Fibroblast of lung (primary cell): ENCODE data around the gene XXYLT1. TPM values are rescaled to one million over a fixed set of nuclear protein-coding genes. Genes with fewer than 3 reads are reported as not detected.
"Not testable (repeated sequence)": the region's sequence is repeated elsewhere in the genome, so short reads cannot be mapped to it uniquely, and the experiment has no call there.

Source experiments
- DNase-seq, 2 donors: peaks; one replicate each; pipeline versions ENCODE4 v3.0.0 to v3.0.0-alpha.2; 2010; ENCODE audit warnings: low read depth in 2 of 2
- H2AFZ ChIP-seq: 2 replicates; pipeline ENCODE4 v1.5.1; 2012; ENCODE audit warnings: low read length, control low read depth, inconsistent platforms
- H3K27ac ChIP-seq: 2 replicates; pipeline ENCODE4 v1.5.1; 2011; ENCODE audit warnings: low read length, control low read depth; ENCODE audit not compliant: insufficient read depth
- H3K27me3 ChIP-seq: 2 replicates; pipeline ENCODE4 v1.5.1; 2011; ENCODE audit warnings: mild to moderate bottlenecking, low read length; ENCODE audit not compliant: control insufficient read depth, insufficient read depth
- H3K36me3 ChIP-seq: 2 replicates; pipeline ENCODE4 v1.5.1; 2011; ENCODE audit warnings: low read length; ENCODE audit not compliant: control insufficient read depth, insufficient read depth
- H3K4me1 ChIP-seq: 2 replicates; pipeline ENCODE4 v1.5.1; 2011; ENCODE audit warnings: low read length; ENCODE audit not compliant: control insufficient read depth, insufficient read depth; ENCODE audit errors: extremely low read depth
- H3K4me2 ChIP-seq: 2 replicates; pipeline ENCODE4 v1.5.1; 2011; ENCODE audit warnings: low read length, control low read depth; ENCODE audit not compliant: insufficient read depth; ENCODE audit errors: extremely low read depth
- H3K4me3 ChIP-seq, 4 experiments: fragments of 200-600 bp in 1 of 4; sonication (generic) in 1 of 4; replicated peaks in 1 of 4; 2 replicates each; pipeline ENCODE4 v1.5.1; 2011 to 2016; ENCODE audit warnings: low read length in 4 of 4, low read depth in 3 of 4, mild to moderate bottlenecking in 3 of 4, control low read depth in 2 of 4, inconsistent platforms in 1 of 4, mixed read lengths in 1 of 4; ENCODE audit not compliant: insufficient read depth in 1 of 4; ENCODE audit errors: control extremely low read depth in 1 of 4
- H3K79me2 ChIP-seq: 2 replicates; pipeline ENCODE4 v1.5.1; 2012; ENCODE audit warnings: mild to moderate bottlenecking, low read length, inconsistent platforms; ENCODE audit not compliant: control insufficient read depth, insufficient read depth
- H3K9ac ChIP-seq: 2 replicates; pipeline ENCODE4 v1.5.1; 2011; ENCODE audit warnings: mild to moderate bottlenecking, low read length, control low read depth; ENCODE audit not compliant: insufficient read depth
- H3K9me3 ChIP-seq: 2 replicates; pipeline ENCODE4 v1.5.1; 2012; ENCODE audit warnings: low read depth, low read length; ENCODE audit not compliant: control insufficient read depth, insufficient read depth
- H4K20me1 ChIP-seq: 2 replicates; pipeline ENCODE4 v1.5.1; 2011; ENCODE audit warnings: low read length; ENCODE audit not compliant: control insufficient read depth, insufficient read depth; ENCODE audit errors: extremely low read depth
- CTCF ChIP-seq, 2 donors: IDR thresholded peaks in 1 of 2; conservative IDR thresholded peaks in 1 of 2; 1 replicate in 1 of 2; 2 replicates in 1 of 2; pipeline ENCODE4 v1.5.1; 2011 to 2012; ENCODE audit warnings: low read length in 2 of 2, control low read depth in 1 of 2, inconsistent platforms in 1 of 2, low read depth in 1 of 2, mild to moderate bottlenecking in 1 of 2
- EZH2 ChIP-seq: IDR thresholded peaks from 2 replicates; pipeline ENCODE4 v1.5.1; 2012; ENCODE audit warnings: low read length, control low read depth, mild to moderate bottlenecking; ENCODE audit errors: missing control alignments
- polyA plus RNA-seq, 2 donors: library from polyadenylated mRNA; depleted of rRNA in 1 of 2; stranded (reverse) in 1 of 2; unstranded in 1 of 2; fragments of >200 nt; gene quantifications; 2 replicates each; pipeline ENCODE4 v1.2.1, GENCODE V29; 2011 to 2012; ENCODE audit warnings: missing spikeins in 1 of 2
- total RNA-seq: library from RNA; depleted of rRNA; stranded (reverse); fragments of >200 nt; gene quantifications from 2 replicates; pipeline ENCODE4 v1.2.1, GENCODE V29; 2014

The XXYLT1 gene
- total and polyA plus RNA-seq, 2 donors (not counting 1 experiment from before 2014, with no cell fraction given) = 12.4 to 18.5 TPM

GRCh38 chr3:195189821-195190220 is 81.1 kb downstream of the XXYLT1 start:
- no peaks in the 10 kb centered on the region for H4K20me1 ChIP-seq
- H3K9me3 ChIP-seq = no peaks in the 10 kb centered on the region
- no peak overlapping the region for H3K4me2 ChIP-seq
- no peak for DNase-seq
- TF ChIP-seq CTCF (conservative IDR thresholded peaks at IDR 0.05 in 1 of 2, IDR thresholded peaks at IDR 0.05 in 1 of 2; ENCODE audit: low read depth in 1 of 2, low read length in 2 of 2) = no peak
- no peak for TF ChIP-seq EZH2
- H2AFZ ChIP-seq = no peak overlapping the region
- peaks cover 3% of the 10 kb centered on the region for H3K79me2 ChIP-seq
- H3K4me3 ChIP-seq = no peak overlapping the region
- no peaks in the 10 kb centered on the region for H3K36me3 ChIP-seq
- H3K27ac ChIP-seq = no peak overlapping the region
- no peaks in the 10 kb centered on the region for H3K27me3 ChIP-seq
- no peak overlapping the region for H3K9ac ChIP-seq
- peaks cover 13% of the 10 kb centered on the region for H3K4me1 ChIP-seq

GRCh38 chr3:195188426-195188927 is 82.5 kb downstream of the XXYLT1 start:
- Histone ChIP-seq H3K4me1 (peaks cover 13% of the 10 kb centered on the region), H3K9ac (no peak overlapping the region), H3K79me2 (peaks cover 3% of the 10 kb centered on the region), H4K20me1 (no peaks in the 10 kb centered on the region), H3K9me3 (no peaks in the 10 kb centered on the region), H2AFZ (no peak overlapping the region), H3K27ac (peak overlapping the region; percentile 88), H3K4me3 (no peak overlapping the region), H3K27me3 (no peaks in the 10 kb centered on the region), H3K36me3 (no peaks in the 10 kb centered on the region), H3K4me2 (peak overlapping the region; percentile 53)
- TF ChIP-seq CTCF (conservative IDR thresholded peaks at IDR 0.05 in 1 of 2, IDR thresholded peaks at IDR 0.05 in 1 of 2; ENCODE audit: low read depth in 1 of 2, low read length in 2 of 2) (peak; percentile 33 to 37), EZH2 (no peak)
- peak in 1 of 2 donors; percentile 37 for DNase-seq

- H3K79me2 ChIP-seq = peaks cover 3% of the 10 kb centered on the region
- peaks cover 13% of the 10 kb centered on the region for H3K4me1 ChIP-seq
- no peaks in the 10 kb centered on the region for H3K27me3 ChIP-seq
- H3K36me3 ChIP-seq = no peaks in the 10 kb centered on the region
- H3K27ac ChIP-seq = peak overlapping the region; percentile 88
- no peaks in the 10 kb centered on the region for H3K9me3 ChIP-seq
- peak; percentile 54 to 73 for DNase-seq
- TF ChIP-seq CTCF (conservative IDR thresholded peaks at IDR 0.05 in 1 of 2, IDR thresholded peaks at IDR 0.05 in 1 of 2; ENCODE audit: low read depth in 1 of 2, low read length in 2 of 2) (no peak), EZH2 (no peak)
- H4K20me1 ChIP-seq = no peaks in the 10 kb centered on the region
- no peak overlapping the region for H3K4me3 ChIP-seq
- no peak overlapping the region for H2AFZ ChIP-seq
- peak overlapping the region; percentile 53 for H3K4me2 ChIP-seq
- H3K9ac ChIP-seq = peak overlapping the region; percentile 3
Observed at GRCh38 chr3:195187609-195188425, 83.1 kb downstream of the XXYLT1 start.

- not testable (repeated sequence) for H3K4me2 ChIP-seq, H3K9ac ChIP-seq, H3K36me3 ChIP-seq, H4K20me1 ChIP-seq, DNase-seq, H3K27ac ChIP-seq, H3K79me2 ChIP-seq, H3K27me3 ChIP-seq, H3K4me3 ChIP-seq, H2AFZ ChIP-seq, H3K9me3 ChIP-seq
- H3K4me1 ChIP-seq = peaks cover 18% of the 10 kb centered on the region
Observed at GRCh38 chr3:195186710-195187047, 84.3 kb downstream of the XXYLT1 start.
